ENCODE data around the gene GNAQ. TPM values are rescaled to one million over a fixed set of nuclear protein-coding genes. Genes with fewer than 3 reads are reported as not detected.

Gene GNAQ
- total and polyA plus RNA-seq, 2 donors (not counting 1 experiment from before 2014, with no cell fraction given): 0.60 to 1.4 TPM

DNA sequence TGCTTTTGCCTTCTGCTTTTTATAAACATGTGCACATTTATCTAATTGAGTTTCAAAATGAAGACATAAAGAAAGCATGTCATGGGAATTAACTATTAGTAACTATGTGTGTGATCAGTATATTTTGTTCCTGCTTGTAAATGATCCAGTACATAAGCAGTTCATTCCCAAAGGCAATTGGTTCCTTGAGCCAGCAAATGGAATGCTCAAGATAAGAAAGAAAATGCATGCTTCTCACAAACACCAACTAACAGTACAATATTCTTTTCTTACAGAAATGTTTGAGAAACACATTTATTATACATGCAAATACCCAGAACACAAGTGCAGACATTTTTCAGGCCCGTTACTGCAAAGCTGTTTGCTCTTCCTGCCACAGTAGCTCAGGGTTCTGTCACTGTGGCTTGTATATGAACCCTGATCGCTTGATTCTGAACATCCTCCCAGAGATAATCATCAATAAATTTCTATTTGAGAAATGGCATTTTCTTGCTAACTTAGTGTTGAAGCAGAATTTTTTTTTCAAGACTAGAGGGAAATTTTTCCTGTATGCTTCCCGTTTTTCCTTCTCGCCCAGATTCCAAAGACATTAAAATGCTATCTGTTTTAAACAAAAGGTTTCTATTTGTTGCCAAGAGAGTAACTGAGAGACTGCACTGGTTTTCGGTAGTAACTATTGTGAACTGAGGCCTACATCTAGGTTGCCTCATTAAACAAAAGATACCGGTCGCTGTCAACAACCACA, 1.9 kb downstream of the GNAQ start:
- Histone ChIP-seq H3K36me3 (replicated peaks in 1 of 2; ENCODE audit: control extremely low read depth in 1 of 2, control insufficient read depth in 1 of 2, extremely low read depth in 1 of 2, insufficient read depth in 2 of 2, low read length in 1 of 2) (no peaks in the 10 kb centered on the region), H3K9ac (ENCODE audit: low read length) (no peak overlapping the region), H3K4me1 (ENCODE audit: control insufficient read depth in 2 of 2, insufficient read depth in 2 of 2, low read length in 2 of 2) (peaks cover 20 to 21% of the 10 kb centered on the region in 2 donors), H3K9me3 (ENCODE audit: control extremely low read depth in 1 of 3, control insufficient read depth in 2 of 3, insufficient read depth in 1 of 3, low read length in 2 of 3) (peaks cover 0 to 5% (median 0%) of the 10 kb centered on the region in 3 donors), H2AFZ (ENCODE audit: insufficient read depth, low read depth, low read length, poor library complexity, severe bottlenecking) (peak overlapping the region; percentile 52), H3K79me2 (ENCODE audit: control insufficient read depth, insufficient read depth, low read length) (no peaks in the 10 kb centered on the region), H4K20me1 (ENCODE audit: control insufficient read depth, insufficient read depth, low read length, poor library complexity, severe bottlenecking) (no peaks in the 10 kb centered on the region), H3K4me2 (replicated peaks; ENCODE audit: low read depth, low read length, poor library complexity, severe bottlenecking) (peak overlapping the region; percentile 80), H3K27ac (ENCODE audit: low read length in 2 of 2) (no peak overlapping the region), H3K27me3 (replicated peaks in 1 of 4; ENCODE audit: control extremely low read depth in 1 of 4, control insufficient read depth in 3 of 4, insufficient read depth in 4 of 4, low read length in 3 of 4) (peaks cover 0 to 54% (median 38%) of the 10 kb centered on the region in 4 experiments), H3K4me3 (ENCODE audit: control extremely low read depth in 1 of 5, extremely low read depth in 1 of 5, insufficient read depth in 1 of 5, low read depth in 2 of 5, low read length in 4 of 5) (peak overlapping the region in 1 of 5 experiments; percentile 0)
- H3K9me3 Mint-ChIP-seq (ENCODE audit: insufficient read depth): no peaks in the 10 kb centered on the region
- H3K4me1 Mint-ChIP-seq: peaks cover 21% of the 10 kb centered on the region
- intact Hi-C loops (cut with micrococcal nuclease): loop anchor here (5.0 to 10.0 kb wide), 2 partner anchors 185 to 852 kb away; partner anchors contain the start of gene VPS13A
- H3K27ac Mint-ChIP-seq: no peak overlapping the region
- DNase-seq (no peak), ATAC-seq (ENCODE audit: low read depth) (no peak)
- ChIA-PET CTCF (no interaction called here), POLR2A (no interaction called here)
- H3K4me3 Mint-ChIP-seq: peak overlapping the region; percentile 83
- peaks cover 58% of the 10 kb centered on the region for H3K27me3 Mint-ChIP-seq
- 14% methylated on average over 1 of the region's 7 CpGs for WGBS (ENCODE audit: insufficient coverage)
- TF ChIP-seq CTCF (IDR thresholded peaks at IDR 0.05): no peak
- no peak for TF ChIP-seq EZH2 (IDR thresholded peaks at IDR 0.05; ENCODE audit: borderline replicate concordance, insufficient read depth, low read depth, low read length, poor library complexity, severe bottlenecking)

DNA sequence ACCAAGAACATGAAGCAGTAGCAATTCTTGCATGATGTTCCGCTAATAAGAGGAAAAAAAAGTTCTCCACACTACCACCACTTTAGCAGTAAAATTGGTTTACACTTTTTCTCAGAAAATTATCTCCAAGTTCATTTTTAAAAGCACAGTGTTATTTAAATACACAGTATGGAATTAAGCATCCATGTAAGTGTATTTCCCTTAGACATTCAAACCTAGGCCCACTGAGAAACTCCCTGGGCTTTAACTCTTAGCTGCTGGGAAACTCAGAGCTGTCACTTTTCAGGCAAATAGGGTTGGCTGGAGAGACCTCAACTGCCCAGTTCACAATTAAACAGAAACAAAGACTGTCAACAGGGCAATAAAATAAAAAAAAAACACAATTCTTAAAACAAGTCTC, 2.7 kb downstream of the GNAQ start:
- no peaks in the 10 kb centered on the region for H3K9me3 Mint-ChIP-seq (ENCODE audit: insufficient read depth)
- Histone ChIP-seq H2AFZ (ENCODE audit: insufficient read depth, low read depth, low read length, poor library complexity, severe bottlenecking) (no peak overlapping the region), H3K4me1 (ENCODE audit: control insufficient read depth in 2 of 2, insufficient read depth in 2 of 2, low read length in 2 of 2) (peaks cover 20 to 21% of the 10 kb centered on the region in 2 donors), H3K79me2 (ENCODE audit: control insufficient read depth, insufficient read depth, low read length) (no peaks in the 10 kb centered on the region), H3K27me3 (replicated peaks in 1 of 4; ENCODE audit: control extremely low read depth in 1 of 4, control insufficient read depth in 3 of 4, insufficient read depth in 4 of 4, low read length in 3 of 4) (peaks cover 0 to 46% (median 32%) of the 10 kb centered on the region in 4 experiments), H3K4me2 (replicated peaks; ENCODE audit: low read depth, low read length, poor library complexity, severe bottlenecking) (no peak overlapping the region), H3K27ac (ENCODE audit: low read length in 2 of 2) (no peak overlapping the region), H3K9ac (ENCODE audit: low read length) (no peak overlapping the region), H3K4me3 (ENCODE audit: control extremely low read depth in 1 of 5, extremely low read depth in 1 of 5, insufficient read depth in 1 of 5, low read depth in 2 of 5, low read length in 4 of 5) (no peak overlapping the region), H3K9me3 (ENCODE audit: control extremely low read depth in 1 of 3, control insufficient read depth in 2 of 3, insufficient read depth in 1 of 3, low read length in 2 of 3) (peaks cover 0 to 5% (median 0%) of the 10 kb centered on the region in 3 donors), H4K20me1 (ENCODE audit: control insufficient read depth, insufficient read depth, low read length, poor library complexity, severe bottlenecking) (no peaks in the 10 kb centered on the region), H3K36me3 (replicated peaks in 1 of 2; ENCODE audit: control extremely low read depth in 1 of 2, control insufficient read depth in 1 of 2, extremely low read depth in 1 of 2, insufficient read depth in 2 of 2, low read length in 1 of 2) (no peaks in the 10 kb centered on the region)
- H3K27ac Mint-ChIP-seq: no peak overlapping the region
- ChIA-PET POLR2A (no interaction called here), CTCF (no interaction called here)
- ATAC-seq (ENCODE audit: low read depth): no peak
- H3K4me1 Mint-ChIP-seq: peaks cover 21% of the 10 kb centered on the region
- TF ChIP-seq EZH2 (IDR thresholded peaks at IDR 0.05; ENCODE audit: borderline replicate concordance, insufficient read depth, low read depth, low read length, poor library complexity, severe bottlenecking): no peak
- TF ChIP-seq CTCF (IDR thresholded peaks at IDR 0.05): no peak
- no peak for DNase-seq
- peaks cover 55% of the 10 kb centered on the region for H3K27me3 Mint-ChIP-seq
- WGBS (ENCODE audit: insufficient coverage): no CpG with 5 or more reads among the region's 1 CpG
- no peak overlapping the region for H3K4me3 Mint-ChIP-seq
- intact Hi-C loops (cut with micrococcal nuclease): no loop called here

Data from B cell (primary cell).